ENCODE measurements around the gene CNTN4. TPM values are rescaled to one million over a fixed set of nuclear protein-coding genes. Genes with fewer than 3 reads are reported as not detected.

The CNTN4 gene
- polyA plus RNA-seq, 4 donors: 0.27 to 6.5 (median 2.6) TPM; not detected in 1

DNA sequence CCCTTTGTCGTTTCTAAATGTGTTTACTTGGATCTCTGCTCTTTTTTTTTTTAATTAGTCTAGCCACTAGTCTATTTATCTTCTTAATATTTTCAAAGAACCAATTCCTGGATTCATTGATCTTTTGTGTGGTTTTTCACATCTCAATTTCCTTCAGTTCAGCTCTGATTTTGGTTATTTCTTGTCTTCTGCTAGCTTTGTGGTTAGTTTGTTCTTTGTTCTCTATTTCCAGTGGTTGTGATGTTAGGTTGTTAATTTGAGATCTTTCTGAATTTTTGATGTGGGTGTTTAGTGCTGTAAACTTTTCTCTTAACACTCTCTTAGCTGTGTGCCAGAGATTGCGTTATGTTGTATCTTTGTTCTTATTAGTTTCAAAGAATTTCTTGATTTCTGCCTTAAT is 446.1 kb downstream of the CNTN4 start:
- Histone ChIP-seq H3K9me3 (ENCODE audit: control insufficient read depth in 2 of 2, insufficient read depth in 1 of 2, low read depth in 1 of 2, low read length in 1 of 2) (no peaks in the 10 kb centered on the region), H3K27ac (ENCODE audit: low read depth in 1 of 3, low read length in 2 of 3) (no peak overlapping the region), H3K27me3 (ENCODE audit: control insufficient read depth in 3 of 3, insufficient read depth in 3 of 3, low read length in 3 of 3) (no peaks in the 10 kb centered on the region), H3K4me1 (ENCODE audit: control insufficient read depth in 3 of 3, insufficient read depth in 2 of 3, low read depth in 1 of 3, low read length in 2 of 3) (no peaks in the 10 kb centered on the region), H3K4me3 (ENCODE audit: low read depth in 1 of 3, low read length in 3 of 3) (no peak overlapping the region), H3K36me3 (ENCODE audit: control insufficient read depth in 3 of 3, insufficient read depth in 2 of 3, low read depth in 1 of 3, low read length in 3 of 3) (no peaks in the 10 kb centered on the region)
- 58 to 81% (median 59%) methylated on average over 2 of the region's 2 CpGs for WGBS, 3 donors
- no peak for FAIRE-seq
- no peak for DNase-seq

DNA sequence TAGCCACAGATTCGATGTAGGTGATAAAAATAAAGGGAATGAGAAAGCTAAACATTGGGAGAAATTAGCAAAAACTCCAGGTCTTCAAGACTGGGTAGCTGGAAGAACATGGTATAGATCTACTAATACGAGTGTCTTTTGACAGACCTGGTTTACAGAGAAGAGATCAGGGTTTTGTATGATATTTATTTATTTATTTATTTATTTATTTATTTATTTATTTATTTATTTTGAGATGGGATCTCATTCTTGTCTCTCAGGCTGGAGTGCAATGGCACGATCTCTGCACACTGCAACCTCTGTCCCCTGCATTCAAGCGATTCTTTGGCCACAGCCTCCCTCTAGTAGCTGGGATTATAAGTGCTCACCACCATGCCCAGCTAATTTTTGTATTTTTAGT is 448.4 kb downstream of the CNTN4 start:
- no peak for FAIRE-seq
- Histone ChIP-seq H3K27ac (ENCODE audit: low read depth in 1 of 3, low read length in 2 of 3) (no peak overlapping the region), H3K27me3 (ENCODE audit: control insufficient read depth in 3 of 3, insufficient read depth in 3 of 3, low read length in 3 of 3) (no peaks in the 10 kb centered on the region), H3K36me3 (ENCODE audit: control insufficient read depth in 3 of 3, insufficient read depth in 2 of 3, low read depth in 1 of 3, low read length in 3 of 3) (no peaks in the 10 kb centered on the region), H3K4me1 (ENCODE audit: control insufficient read depth in 3 of 3, insufficient read depth in 2 of 3, low read depth in 1 of 3, low read length in 2 of 3) (no peaks in the 10 kb centered on the region), H3K9me3 (ENCODE audit: control insufficient read depth in 2 of 2, insufficient read depth in 1 of 2, low read depth in 1 of 2, low read length in 1 of 2) (no peaks in the 10 kb centered on the region), H3K4me3 (ENCODE audit: low read depth in 1 of 3, low read length in 3 of 3) (no peak overlapping the region)
- 77 to 84% (median 80%) methylated on average over 4 of the region's 4 CpGs for WGBS, 3 donors
- DNase-seq: no peak

DNA sequence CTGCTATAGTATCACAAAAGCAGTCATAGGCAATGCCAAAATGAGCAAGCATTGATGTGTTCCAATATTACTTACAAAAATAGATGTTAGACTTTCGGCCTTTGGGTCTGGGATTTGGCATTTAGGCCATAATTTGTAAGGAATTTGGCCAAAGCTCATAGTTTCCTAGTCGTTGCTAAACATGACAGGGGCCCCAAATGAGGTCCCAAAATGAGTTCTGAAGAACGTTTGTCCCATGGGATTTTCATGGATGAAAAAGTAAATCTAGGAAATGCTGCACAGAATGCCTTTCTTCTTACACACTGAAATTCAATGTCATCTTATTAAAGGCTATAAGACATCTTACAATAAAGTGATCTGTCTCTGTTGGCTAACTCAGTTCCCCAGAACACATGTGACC is 456.0 kb downstream of the CNTN4 start:
- WGBS, 3 donors: 44 to 50% (median 47%) methylated on average over 3 of the region's 3 CpGs
- Histone ChIP-seq H3K9me3 (ENCODE audit: control insufficient read depth in 2 of 2, insufficient read depth in 1 of 2, low read depth in 1 of 2, low read length in 1 of 2) (no peaks in the 10 kb centered on the region), H3K36me3 (ENCODE audit: control insufficient read depth in 3 of 3, insufficient read depth in 2 of 3, low read depth in 1 of 3, low read length in 3 of 3) (no peaks in the 10 kb centered on the region), H3K4me3 (ENCODE audit: low read depth in 1 of 3, low read length in 3 of 3) (no peak overlapping the region), H3K27me3 (ENCODE audit: control insufficient read depth in 3 of 3, insufficient read depth in 3 of 3, low read length in 3 of 3) (no peaks in the 10 kb centered on the region), H3K4me1 (ENCODE audit: control insufficient read depth in 3 of 3, insufficient read depth in 2 of 3, low read depth in 1 of 3, low read length in 2 of 3) (no peaks in the 10 kb centered on the region), H3K27ac (ENCODE audit: low read depth in 1 of 3, low read length in 2 of 3) (no peak overlapping the region)
- DNase-seq (no peak), FAIRE-seq (no peak)

DNA sequence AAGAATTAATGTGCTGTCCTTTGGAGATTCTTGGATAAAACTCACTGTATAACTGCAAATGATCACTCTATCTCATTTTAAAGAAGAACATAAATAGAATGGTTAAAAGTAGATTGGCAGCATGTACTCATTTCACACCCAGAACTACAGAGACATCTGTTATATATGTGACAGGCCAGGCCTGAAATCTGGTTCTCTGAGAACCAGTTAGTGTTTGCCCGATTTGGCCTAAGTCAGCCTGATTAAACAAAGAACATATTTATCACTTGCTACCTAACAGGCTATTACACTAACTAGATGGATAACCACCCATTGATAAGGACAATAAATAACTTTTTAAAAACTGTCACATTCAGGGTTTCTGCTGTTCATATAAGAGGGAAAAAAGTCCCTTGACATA is 460.1 kb downstream of the CNTN4 start:
- Histone ChIP-seq H3K4me1 (ENCODE audit: control insufficient read depth in 3 of 3, insufficient read depth in 2 of 3, low read depth in 1 of 3, low read length in 2 of 3) (no peaks in the 10 kb centered on the region), H3K4me3 (ENCODE audit: low read depth in 1 of 3, low read length in 3 of 3) (no peak overlapping the region), H3K36me3 (ENCODE audit: control insufficient read depth in 3 of 3, insufficient read depth in 2 of 3, low read depth in 1 of 3, low read length in 3 of 3) (no peaks in the 10 kb centered on the region), H3K9me3 (ENCODE audit: control insufficient read depth in 2 of 2, insufficient read depth in 1 of 2, low read depth in 1 of 2, low read length in 1 of 2) (no peaks in the 10 kb centered on the region), H3K27me3 (ENCODE audit: control insufficient read depth in 3 of 3, insufficient read depth in 3 of 3, low read length in 3 of 3) (no peaks in the 10 kb centered on the region), H3K27ac (ENCODE audit: low read depth in 1 of 3, low read length in 2 of 3) (no peak overlapping the region)
- DNase-seq: no peak
- no peak for FAIRE-seq
- WGBS, 3 donors: 9 to 46% (median 25%) methylated on average over 1 of the region's 1 CpG

DNA sequence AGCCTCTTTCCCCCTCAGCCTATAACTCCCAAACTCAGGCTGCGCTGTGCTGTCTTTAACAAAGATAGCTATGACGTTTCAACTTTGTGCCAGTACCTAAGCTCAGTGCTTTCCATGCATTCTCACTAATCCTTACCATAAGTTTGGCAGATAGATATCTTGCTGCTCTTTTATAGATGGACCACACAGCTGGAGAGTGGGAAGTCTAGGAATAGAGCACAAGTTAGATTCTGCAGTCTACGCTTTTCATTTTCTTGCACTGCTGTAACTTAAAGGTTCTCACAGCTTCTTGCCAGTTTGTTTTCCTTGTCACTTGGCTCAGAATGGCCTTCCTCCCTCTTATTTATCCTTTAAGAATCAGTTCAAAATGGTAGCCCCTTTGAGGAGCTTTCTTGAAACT is 468.8 kb downstream of the CNTN4 start:
- FAIRE-seq (no peak), DNase-seq (no peak)
- Histone ChIP-seq H3K27me3 (ENCODE audit: control insufficient read depth in 3 of 3, insufficient read depth in 3 of 3, low read length in 3 of 3) (no peaks in the 10 kb centered on the region), H3K36me3 (ENCODE audit: control insufficient read depth in 3 of 3, insufficient read depth in 2 of 3, low read depth in 1 of 3, low read length in 3 of 3) (no peaks in the 10 kb centered on the region), H3K4me3 (ENCODE audit: low read depth in 1 of 3, low read length in 3 of 3) (no peak overlapping the region), H3K4me1 (ENCODE audit: control insufficient read depth in 3 of 3, insufficient read depth in 2 of 3, low read depth in 1 of 3, low read length in 2 of 3) (no peaks in the 10 kb centered on the region), H3K9me3 (ENCODE audit: control insufficient read depth in 2 of 2, insufficient read depth in 1 of 2, low read depth in 1 of 2, low read length in 1 of 2) (no peaks in the 10 kb centered on the region), H3K27ac (ENCODE audit: low read depth in 1 of 3, low read length in 2 of 3) (no peak overlapping the region)
- 87 to 94% (median 92%) methylated on average over 3 of the region's 3 CpGs for WGBS, 3 donors

DNA sequence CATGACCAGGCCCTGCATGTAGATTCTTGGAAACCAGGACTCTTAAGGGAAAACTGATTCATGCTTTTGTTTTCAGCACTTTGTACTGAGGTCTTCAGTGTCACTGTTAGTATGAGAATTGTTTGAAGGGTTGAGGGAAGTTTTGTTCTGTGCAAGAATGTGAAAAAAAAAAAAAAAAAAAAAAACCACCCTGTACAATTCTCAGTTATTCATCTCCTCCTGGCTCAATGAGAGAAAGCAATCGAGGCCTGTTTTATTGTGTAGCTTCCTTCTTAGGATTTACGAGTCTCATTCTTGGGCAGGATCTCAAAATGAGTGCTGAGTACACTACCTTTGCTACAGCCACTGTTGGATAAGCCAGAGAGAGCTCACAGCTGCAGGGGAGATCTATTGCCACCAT is 469.5 kb downstream of the CNTN4 start:
- no peaks in the 10 kb centered on the region for H3K9me3 ChIP-seq (ENCODE audit: control insufficient read depth in 2 of 2, insufficient read depth in 1 of 2, low read depth in 1 of 2, low read length in 1 of 2)
- no peak overlapping the region for H3K27ac ChIP-seq (ENCODE audit: low read depth in 1 of 3, low read length in 2 of 3)
- 66 to 77% (median 74%) methylated on average over 2 of the region's 2 CpGs for WGBS, 3 donors
- H3K36me3 ChIP-seq (ENCODE audit: control insufficient read depth in 3 of 3, insufficient read depth in 2 of 3, low read depth in 1 of 3, low read length in 3 of 3): no peaks in the 10 kb centered on the region
- H3K27me3 ChIP-seq (ENCODE audit: control insufficient read depth in 3 of 3, insufficient read depth in 3 of 3, low read length in 3 of 3): no peaks in the 10 kb centered on the region
- no peaks in the 10 kb centered on the region for H3K4me1 ChIP-seq (ENCODE audit: control insufficient read depth in 3 of 3, insufficient read depth in 2 of 3, low read depth in 1 of 3, low read length in 2 of 3)
- no peak for DNase-seq
- no peak overlapping the region for H3K4me3 ChIP-seq (ENCODE audit: low read depth in 1 of 3, low read length in 3 of 3)
- FAIRE-seq: no peak

DNA sequence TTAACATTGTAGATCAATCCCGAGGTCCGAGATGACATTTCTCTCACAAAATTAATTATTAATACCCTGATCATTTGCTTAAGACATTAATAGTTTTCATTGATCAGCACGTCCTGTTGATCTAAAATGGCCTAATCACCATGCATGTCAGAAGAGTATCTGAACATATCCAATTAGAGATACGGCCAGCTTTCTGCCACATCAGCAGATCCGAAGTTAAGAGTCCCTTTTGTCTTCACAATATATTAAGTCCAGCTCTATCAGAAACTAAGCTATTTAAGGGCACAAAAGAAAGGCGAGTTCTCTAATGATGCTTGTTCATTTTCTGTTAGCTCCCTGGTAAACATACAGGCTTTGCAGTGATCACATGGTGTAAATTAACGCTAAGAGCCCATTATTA is 470.3 kb downstream of the CNTN4 start:
- DNase-seq (no peak), FAIRE-seq (no peak)
- no peak overlapping the region for H3K27ac ChIP-seq (ENCODE audit: low read depth in 1 of 3, low read length in 2 of 3)
- WGBS, 3 donors: 72 to 77% (median 73%) methylated on average over 7 of the region's 7 CpGs
- H3K27me3 ChIP-seq (ENCODE audit: control insufficient read depth in 3 of 3, insufficient read depth in 3 of 3, low read length in 3 of 3): no peaks in the 10 kb centered on the region
- no peaks in the 10 kb centered on the region for H3K36me3 ChIP-seq (ENCODE audit: control insufficient read depth in 3 of 3, insufficient read depth in 2 of 3, low read depth in 1 of 3, low read length in 3 of 3)
- H3K9me3 ChIP-seq (ENCODE audit: control insufficient read depth in 2 of 2, insufficient read depth in 1 of 2, low read depth in 1 of 2, low read length in 1 of 2): no peaks in the 10 kb centered on the region
- no peak overlapping the region for H3K4me3 ChIP-seq (ENCODE audit: low read depth in 1 of 3, low read length in 3 of 3)
- H3K4me1 ChIP-seq (ENCODE audit: control insufficient read depth in 3 of 3, insufficient read depth in 2 of 3, low read depth in 1 of 3, low read length in 2 of 3): no peaks in the 10 kb centered on the region

DNA sequence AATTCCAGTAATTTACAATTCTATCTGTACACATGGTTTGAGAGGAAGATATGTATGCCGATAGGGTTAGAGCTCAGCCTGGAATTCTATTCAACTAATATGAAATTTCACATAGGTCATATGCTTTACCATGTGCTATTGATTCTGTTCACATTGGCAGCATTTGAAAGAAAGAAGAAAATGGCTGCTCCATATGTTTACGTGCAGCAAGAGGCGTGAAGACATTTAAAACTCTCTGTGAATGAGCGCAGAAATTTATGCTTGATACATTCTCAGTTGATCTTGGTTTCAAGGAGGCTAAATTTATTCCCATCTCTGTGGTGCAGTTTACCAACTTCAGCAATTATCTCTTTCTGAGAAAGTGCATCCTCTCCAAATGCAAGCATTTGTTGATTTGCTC is 478.9 kb downstream of the CNTN4 start:
- Histone ChIP-seq H3K4me1 (ENCODE audit: control insufficient read depth in 3 of 3, insufficient read depth in 2 of 3, low read depth in 1 of 3, low read length in 2 of 3) (no peaks in the 10 kb centered on the region), H3K36me3 (ENCODE audit: control insufficient read depth in 3 of 3, insufficient read depth in 2 of 3, low read depth in 1 of 3, low read length in 3 of 3) (no peaks in the 10 kb centered on the region), H3K27me3 (ENCODE audit: control insufficient read depth in 3 of 3, insufficient read depth in 3 of 3, low read length in 3 of 3) (no peaks in the 10 kb centered on the region), H3K9me3 (ENCODE audit: control insufficient read depth in 2 of 2, insufficient read depth in 1 of 2, low read depth in 1 of 2, low read length in 1 of 2) (no peaks in the 10 kb centered on the region), H3K27ac (ENCODE audit: low read depth in 1 of 3, low read length in 2 of 3) (no peak overlapping the region), H3K4me3 (ENCODE audit: low read depth in 1 of 3, low read length in 3 of 3) (no peak overlapping the region)
- 83 to 93% (median 86%) methylated on average over 4 of the region's 4 CpGs for WGBS, 3 donors
- FAIRE-seq (no peak), DNase-seq (no peak)

DNA sequence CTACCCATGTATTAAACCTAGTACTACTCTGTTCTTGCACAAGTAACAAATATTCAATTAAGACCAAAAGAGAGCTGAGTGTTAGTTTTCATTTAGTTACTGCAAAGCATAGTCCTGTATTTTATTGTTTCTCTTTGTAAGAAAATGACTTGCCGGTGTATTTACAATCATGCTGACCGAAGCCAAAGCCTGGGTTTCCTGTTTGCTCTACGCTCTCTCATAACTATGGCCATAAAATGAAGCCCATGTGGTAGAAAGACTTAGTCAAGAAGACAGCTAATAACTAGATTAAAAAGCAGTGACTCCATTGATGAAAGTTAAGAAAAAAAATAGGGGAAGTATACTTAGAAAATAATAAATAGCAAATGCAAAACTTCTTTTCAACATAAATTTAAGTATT is 479.9 kb downstream of the CNTN4 start:
- 39 to 52% (median 40%) methylated on average over 3 of the region's 3 CpGs for WGBS, 3 donors
- H3K4me3 ChIP-seq (ENCODE audit: low read depth in 1 of 3, low read length in 3 of 3): no peak overlapping the region
- H3K27ac ChIP-seq (ENCODE audit: low read depth in 1 of 3, low read length in 2 of 3): no peak overlapping the region
- no peak for DNase-seq
- H3K27me3 ChIP-seq (ENCODE audit: control insufficient read depth in 3 of 3, insufficient read depth in 3 of 3, low read length in 3 of 3): no peaks in the 10 kb centered on the region
- no peaks in the 10 kb centered on the region for H3K36me3 ChIP-seq (ENCODE audit: control insufficient read depth in 3 of 3, insufficient read depth in 2 of 3, low read depth in 1 of 3, low read length in 3 of 3)
- no peak for FAIRE-seq
- no peaks in the 10 kb centered on the region for H3K9me3 ChIP-seq (ENCODE audit: control insufficient read depth in 2 of 2, insufficient read depth in 1 of 2, low read depth in 1 of 2, low read length in 1 of 2)
- no peaks in the 10 kb centered on the region for H3K4me1 ChIP-seq (ENCODE audit: control insufficient read depth in 3 of 3, insufficient read depth in 2 of 3, low read depth in 1 of 3, low read length in 2 of 3)
